HL-60/S4 treated with phorbol 12-myristate 13-acetate at 8.2 ng/mL for 4 days and 3 days (cell line): ENCODE measurements around the gene MYBPHL.
"Not testable (repeated sequence)": the region's sequence is repeated elsewhere in the genome, so short reads cannot be mapped to it uniquely, and the experiment has no call there.

Experiments used
- in situ Hi-C: fragments of 300-500 bp; cut with MboI; formaldehyde crosslinking; loops from 2 replicates; pipeline ENCODE4 v1.15.0; 2022; ENCODE audit warnings: low sequenced_read_pairs

Gene MYBPHL

DNA sequence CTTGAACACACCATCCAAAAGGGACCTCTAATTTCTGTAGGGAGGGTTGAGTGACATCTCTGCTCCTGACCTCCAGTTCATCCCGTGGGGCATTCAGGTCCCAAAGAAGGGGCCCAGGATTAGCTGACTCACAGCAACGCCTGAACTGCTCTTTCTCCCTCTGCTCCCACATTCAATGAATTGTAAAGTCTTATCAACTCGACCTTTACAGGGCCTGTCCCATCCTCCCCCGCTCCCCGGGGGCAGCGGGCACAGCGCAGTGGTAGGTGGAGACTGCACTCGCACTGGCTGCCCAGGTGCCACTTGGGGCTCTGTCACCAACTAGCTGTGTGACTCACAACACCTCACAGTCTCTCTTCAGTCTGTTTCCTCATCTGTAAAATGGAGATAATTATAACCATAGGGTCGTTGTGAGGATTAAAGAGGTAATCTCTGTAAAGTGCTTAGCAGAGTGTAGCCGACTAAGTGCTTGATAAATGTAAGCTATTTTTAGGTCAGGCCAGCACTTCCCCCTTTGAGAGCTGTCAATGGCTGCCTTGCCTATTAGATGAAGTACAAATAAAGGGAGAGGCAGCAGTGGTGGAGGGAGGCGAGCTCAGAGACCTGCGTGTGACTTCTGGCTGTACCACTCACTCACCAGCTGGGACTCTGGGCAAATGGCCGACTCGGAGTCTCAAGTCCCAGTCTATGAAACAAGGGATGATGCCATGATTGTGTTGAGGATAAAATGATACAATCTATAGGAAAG, 637 bp upstream of the MYBPHL start:
- in situ Hi-C loops, result no loop called here

- in situ Hi-C loops, result not testable (repeated sequence)
These were observed 820 bp downstream of the MYBPHL start for GRCh38 chr1:109305991-109306390.

- in situ Hi-C loops, result no loop called here
These were observed 2.4 kb downstream of the MYBPHL start for GRCh38 chr1:109304226-109304920.

DNA sequence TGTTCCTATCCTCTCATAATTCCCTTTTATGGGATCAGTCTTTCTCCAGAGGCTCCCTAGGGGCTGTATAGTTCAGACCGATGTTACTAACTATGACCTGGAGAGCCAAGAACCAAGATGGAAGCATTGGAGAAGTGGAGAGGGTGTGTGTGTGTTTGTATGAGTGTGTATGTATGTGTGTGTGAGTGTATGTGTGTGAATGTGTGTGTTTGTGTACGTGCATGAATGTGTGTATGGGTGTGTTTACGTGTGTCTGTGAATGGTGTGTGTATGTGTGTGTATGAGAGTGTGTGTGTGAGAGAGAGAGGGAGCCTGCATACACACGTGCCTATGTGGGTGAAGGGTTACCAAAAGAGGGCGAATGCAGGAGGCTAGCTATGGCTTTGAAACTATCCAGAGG, 4.9 kb downstream of the MYBPHL start:
- in situ Hi-C loops, result no loop called here

DNA sequence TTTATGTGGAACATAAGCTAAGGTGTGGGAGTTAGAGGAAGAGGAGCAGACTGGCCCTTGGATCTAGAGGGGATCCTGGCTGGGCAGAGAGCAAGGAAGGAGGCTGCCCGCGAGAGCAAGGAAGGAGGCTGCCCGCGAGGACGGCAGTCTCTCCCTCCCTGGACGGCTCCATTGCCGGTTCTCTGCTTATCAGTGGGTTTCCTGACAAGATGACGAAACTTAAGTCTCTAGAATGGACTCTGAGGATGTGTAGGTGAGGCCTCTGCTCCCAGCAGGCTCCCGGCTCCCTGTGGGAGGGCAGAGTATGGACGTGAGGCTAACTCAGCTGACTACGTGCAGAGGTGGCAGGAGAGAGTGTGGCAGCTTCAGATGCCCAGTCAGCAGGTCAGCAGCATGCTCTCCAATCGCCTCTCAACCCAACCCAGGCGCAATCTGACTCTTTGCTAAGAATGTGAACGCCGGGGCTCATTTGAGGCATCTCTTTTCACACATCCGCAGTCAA, 6.1 kb downstream of the MYBPHL start:
- in situ Hi-C loops, result no loop called here

- in situ Hi-C loops, result no loop called here
These were observed 7.1 kb downstream of the MYBPHL start for GRCh38 chr1:109299558-109300343.

GRCh38 chr1:109298666-109299557, 7.9 kb downstream of the MYBPHL start:
- in situ Hi-C loops, result no loop called here

DNA sequence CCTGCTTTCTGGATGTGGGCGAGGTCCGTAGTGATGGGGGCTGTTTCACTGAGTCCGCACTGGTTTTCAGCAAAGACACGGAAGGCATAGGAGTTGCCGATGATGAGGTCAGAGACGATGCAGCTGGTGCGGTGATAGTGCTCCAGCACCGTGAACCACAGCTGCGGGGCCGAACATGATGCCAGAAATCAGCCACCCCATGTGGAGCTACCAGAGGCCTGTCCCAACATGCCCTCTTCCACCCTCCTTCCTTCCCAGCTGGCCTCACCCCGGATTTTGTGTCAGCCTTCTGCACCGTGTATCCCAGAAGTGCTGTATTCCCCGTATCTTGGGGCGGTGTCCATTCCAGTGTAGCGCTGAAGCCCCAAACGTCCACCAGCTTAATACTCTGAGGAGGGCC, 10.0 kb downstream of the MYBPHL start:
- in situ Hi-C loops, result no loop called here

DNA sequence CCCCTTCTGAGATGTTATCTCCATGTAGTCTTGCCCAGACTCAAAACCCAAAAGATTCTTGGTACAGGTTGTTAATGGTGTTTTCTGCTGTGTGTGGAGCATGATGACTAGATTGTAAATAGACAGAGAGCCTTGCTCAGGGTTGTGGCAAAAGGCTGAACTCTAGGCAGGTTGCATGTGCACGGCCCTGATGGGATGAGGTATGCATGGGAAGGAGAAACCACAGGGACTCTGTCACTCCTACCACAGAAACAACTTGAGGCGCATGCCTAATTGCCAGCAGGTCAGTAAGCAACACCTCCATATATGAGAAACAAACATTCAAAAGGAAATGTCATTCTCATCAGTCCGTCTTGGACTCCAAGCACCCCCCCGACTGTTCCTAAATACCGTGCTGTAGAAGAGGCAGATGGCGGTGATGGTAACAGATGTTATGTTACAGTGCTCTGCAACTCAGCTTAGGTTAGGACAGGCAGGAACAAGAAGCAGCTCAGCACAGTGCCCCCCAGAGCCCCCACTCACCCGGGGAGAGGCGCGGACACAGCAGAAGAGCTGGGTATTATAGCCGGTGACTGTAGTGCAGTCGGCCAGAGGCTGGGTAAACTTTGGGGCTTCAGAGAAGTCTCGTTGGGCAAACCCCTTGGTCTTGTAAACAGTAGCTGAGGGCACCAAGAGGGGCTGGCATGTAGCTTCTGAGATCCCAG, 10.9 kb downstream of the MYBPHL start:
- in situ Hi-C loops, result no loop called here

DNA sequence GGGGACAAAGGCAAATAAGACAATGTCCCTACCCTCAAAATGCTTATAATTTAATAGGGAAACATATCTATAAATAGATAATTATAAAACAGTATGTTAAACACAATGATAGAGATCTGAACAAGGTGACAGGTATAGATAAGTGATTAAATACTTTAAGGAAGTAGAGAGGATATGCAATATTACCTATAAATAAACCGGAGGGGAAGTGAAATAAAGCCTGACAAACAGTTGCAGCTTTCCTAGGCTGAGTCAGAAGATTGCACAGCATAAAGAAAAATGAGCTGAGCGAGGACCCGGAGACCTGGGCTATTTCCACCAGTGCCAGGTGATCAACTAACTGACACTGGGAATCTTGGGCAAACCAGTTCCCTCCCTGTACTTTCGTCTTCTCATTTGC, 12.3 kb downstream of the MYBPHL start:
- in situ Hi-C loops, result no loop called here

GRCh38 chr1:109293026-109293425, 13.8 kb downstream of the MYBPHL start:
- in situ Hi-C loops, result no loop called here

GRCh38 chr1:109292364-109292763, 14.4 kb downstream of the MYBPHL start:
- in situ Hi-C loops, result no loop called here

DNA sequence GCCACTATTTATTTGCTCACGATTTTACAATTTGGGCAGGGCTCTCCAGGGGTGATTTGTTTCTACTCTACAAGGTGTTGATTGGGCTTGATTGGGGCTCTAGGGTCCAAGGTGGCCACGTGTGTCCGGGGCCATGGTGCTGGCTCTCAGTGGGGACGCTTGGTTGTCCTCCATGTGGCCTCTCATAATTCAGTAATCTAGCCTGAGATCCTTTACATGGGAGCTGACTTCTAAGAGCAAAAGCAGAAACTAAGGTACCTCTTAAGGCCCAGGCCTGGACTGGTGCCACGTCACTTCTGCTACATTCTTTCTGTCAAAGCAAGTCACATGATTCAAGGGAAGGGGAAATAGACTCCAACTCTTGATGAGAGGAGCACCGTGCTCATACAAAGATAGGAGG, 15.8 kb downstream of the MYBPHL start:
- in situ Hi-C loops, result no loop called here

- in situ Hi-C loops, result no loop called here
These were observed 16.7 kb downstream of the MYBPHL start for GRCh38 chr1:109290137-109290536.

- in situ Hi-C loops, result not testable (repeated sequence)
These were observed 20.0 kb downstream of the MYBPHL start for GRCh38 chr1:109286762-109287161.

DNA sequence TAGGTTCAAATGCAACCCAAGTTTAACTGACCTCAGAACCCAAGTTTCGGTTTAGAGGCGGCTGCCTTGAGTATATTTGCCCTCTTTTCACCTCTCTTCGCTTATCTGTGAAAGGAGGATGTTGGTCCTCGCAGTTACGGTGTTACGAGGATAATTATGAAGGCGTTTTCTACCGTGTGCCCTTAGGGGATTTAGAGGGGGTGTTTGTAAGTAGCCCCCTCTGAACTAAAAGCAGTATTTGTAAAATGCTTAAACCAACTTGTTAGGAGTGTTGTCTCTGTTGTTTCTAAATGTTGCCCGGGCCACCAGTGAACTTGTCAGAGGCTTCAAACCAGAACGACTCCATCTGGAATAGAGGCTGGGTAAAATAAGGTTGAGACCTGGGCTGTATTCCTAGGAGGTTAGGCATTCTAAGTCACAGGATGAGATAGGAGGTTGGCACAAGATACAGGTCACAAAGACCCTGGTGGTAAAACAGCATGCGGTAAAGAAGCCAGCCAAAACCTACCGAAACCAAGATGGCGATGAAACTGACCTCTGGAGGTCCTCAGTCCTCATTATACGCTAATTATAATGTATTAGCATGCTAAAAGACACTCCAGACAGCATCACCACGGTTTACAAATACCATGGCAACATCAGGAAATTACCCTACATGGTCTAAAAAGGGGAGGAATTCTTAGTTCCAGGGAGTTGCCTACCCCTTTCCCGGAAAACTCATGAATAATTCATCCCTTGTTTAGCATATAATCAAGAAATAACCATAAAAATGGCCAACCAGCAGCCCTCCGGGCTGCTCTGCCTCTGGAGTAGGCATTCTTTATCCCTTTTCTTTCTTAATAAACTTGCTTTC, 22.8 kb downstream of the MYBPHL start:
- in situ Hi-C loops, result no loop called here

GRCh38 chr1:109282952-109283747, 23.7 kb downstream of the MYBPHL start, which contains the start of gene PSRC1:
Gene PSRC1 (minus strand): TSS chr1:109283145.
- in situ Hi-C loops, result no loop called here

DNA sequence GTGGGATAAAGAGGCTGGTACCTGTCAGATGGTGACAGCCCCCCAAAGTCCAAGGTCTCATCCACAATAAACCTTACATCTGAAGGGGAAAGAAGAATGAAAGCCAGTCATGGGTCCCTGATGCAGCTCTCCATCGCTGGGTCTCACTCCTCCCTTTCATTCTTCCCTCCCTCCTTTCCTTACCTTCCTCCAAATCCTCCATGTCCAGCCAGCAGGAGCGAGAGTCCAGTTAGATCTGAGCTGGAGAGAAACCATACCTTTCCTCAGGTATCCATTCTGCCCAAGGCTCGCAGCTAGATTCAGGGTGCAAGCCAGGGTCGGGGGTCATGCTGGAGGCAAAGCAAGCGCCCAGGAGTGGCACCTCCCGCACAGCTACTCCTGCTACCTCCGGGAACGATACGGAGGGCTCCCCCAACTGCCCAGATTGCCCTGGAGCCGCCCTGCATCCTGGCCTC, 24.3 kb downstream of the MYBPHL start:
- in situ Hi-C loops, result no loop called here
